Adrenal gland (tissue), 12 donors: ENCODE results near the gene ARG2. TPM values are rescaled to one million over a fixed set of nuclear protein-coding genes. Genes with fewer than 3 reads are reported as not detected.
"Not testable (repeated sequence)": the region's sequence is repeated elsewhere in the genome, so short reads cannot be mapped to it uniquely, and the experiment has no call there.

Experiments
- DNase-seq, 7 donors: peaks; one replicate each; pipeline ENCODE4 v3.0.0-alpha.2; 2019 to 2020
- H3K27ac ChIP-seq, 5 donors: fragments of 200-600 bp; sonication (generic) in 4 of 5; 1 replicate in 3 of 5; 2 replicates in 2 of 5; pipeline versions ENCODE4 v1.5.1 to v1.8.0; 2016 to 2020; ENCODE audit warnings: mild to moderate bottlenecking in 1 of 5
- H3K27me3 ChIP-seq: fragments of 200-600 bp; 2 replicates; pipeline ENCODE4 v1.8.0; 2021
- H3K36me3 ChIP-seq, 2 donors: fragments of 200-600 bp; replicated peaks in 1 of 2; 1 replicate in 1 of 2; 2 replicates in 1 of 2; pipeline versions ENCODE4 v1.5.1 to v1.8.0; 2018 to 2022
- H3K4me1 ChIP-seq, 2 donors: fragments of 200-600 bp; replicated peaks in 1 of 2; 1 replicate in 1 of 2; 2 replicates in 1 of 2; pipeline versions ENCODE4 v1.5.1 to v1.8.0; 2018 to 2021
- H3K4me3 ChIP-seq, 4 donors: fragments of 200-600 bp; sonication (generic) in 3 of 4; one replicate each; pipeline ENCODE4 v1.5.1; 2016 to 2018
- H3K9me3 ChIP-seq, 3 donors: fragments of 200-600 bp; sonication (generic) in 1 of 3; replicated peaks in 1 of 3; 1 replicate in 2 of 3; 2 replicates in 1 of 3; pipeline versions ENCODE4 v1.5.1 to v1.8.0; 2016 to 2021
- CTCF ChIP-seq, 6 experiments: fragments of 450-650 bp in 4 of 6; fragments of 200-600 bp in 2 of 6; sonication (generic) in 1 of 6; IDR thresholded peaks; 1 replicate in 5 of 6; 2 replicates in 1 of 6; pipeline versions ENCODE4 v1.5.1 to v1.8.0; 2016 to 2021; ENCODE audit warnings: antibody characterized with exemption in 6 of 6, mild to moderate bottlenecking in 2 of 6, moderate library complexity in 1 of 6
- POLR2A ChIP-seq, 2 donors: fragments of 450-650 bp; IDR thresholded peaks; one replicate each; pipeline ENCODE4 v1.6.1; 2017; ENCODE audit warnings: antibody characterized with exemption in 2 of 2, mild to moderate bottlenecking in 2 of 2, moderate library complexity in 1 of 2
- WGBS, 4 donors: extraction: QIAGEN DNeasy Blood & Tissue Kit in 2 of 4; methylation state at CpG; one replicate each; pipeline versions ENCODE4 v1.1.5 to v1.1.7; 2013 to 2017; 5-methylcytosine and 5-hydroxymethylcytosine counted together
- intact Hi-C, 2 donors: fragments of 100-400 bp; cut with DNase I; formaldehyde crosslinking; loops; one replicate each; pipeline versions ENCODE4 v1.14.1 to v1.15.0; 2022 to 2023
- polyA plus RNA-seq, 3 donors: library from polyadenylated mRNA; stranded (reverse); fragments of 200-250 nt in 2 of 3; fragments of 350-450 nt in 1 of 3; fragmentation: Illumina TruSeq in 1 of 3; extraction: RNeasy Lipid Tissue Mini Kit (QIAGEN cat#74804) in 1 of 3; gene quantifications; one replicate each; pipeline ENCODE4 v1.2.3, GENCODE V29; 2013 to 2014
- total RNA-seq, 9 donors: library from RNA; depleted of rRNA in 4 of 9; stranded (reverse); fragments of >200 nt in 4 of 9; fragments of 120-200 nt in 1 of 9; fragmentation: NEBNext Ultra II Directional in 1 of 9; extraction: Animal tissue kit (Norgen Biotek cat#: 25700) in 1 of 9; gene quantifications; one replicate each; pipeline versions ENCODE4 v1.1.0 to v1.2.4, GENCODE V29; 2013 to 2023
- donor health status: healthy with polysubstance abuse.
- donor health status: Bipolar disorder and iron deficiency.
- donor health status: DM: yes; HTN: yes; CAD: no.
- donor health status: DM: no; HTN: no; CAD: no.
- donor health status: DM: no; HTN: no; CAD: no.
- donor health status: DM: yes; HTN: yes; CAD: no.

ARG2 gene
- total and polyA plus RNA-seq, 12 donors = 2.5 to 45.4 (median 4.5) TPM

DNA sequence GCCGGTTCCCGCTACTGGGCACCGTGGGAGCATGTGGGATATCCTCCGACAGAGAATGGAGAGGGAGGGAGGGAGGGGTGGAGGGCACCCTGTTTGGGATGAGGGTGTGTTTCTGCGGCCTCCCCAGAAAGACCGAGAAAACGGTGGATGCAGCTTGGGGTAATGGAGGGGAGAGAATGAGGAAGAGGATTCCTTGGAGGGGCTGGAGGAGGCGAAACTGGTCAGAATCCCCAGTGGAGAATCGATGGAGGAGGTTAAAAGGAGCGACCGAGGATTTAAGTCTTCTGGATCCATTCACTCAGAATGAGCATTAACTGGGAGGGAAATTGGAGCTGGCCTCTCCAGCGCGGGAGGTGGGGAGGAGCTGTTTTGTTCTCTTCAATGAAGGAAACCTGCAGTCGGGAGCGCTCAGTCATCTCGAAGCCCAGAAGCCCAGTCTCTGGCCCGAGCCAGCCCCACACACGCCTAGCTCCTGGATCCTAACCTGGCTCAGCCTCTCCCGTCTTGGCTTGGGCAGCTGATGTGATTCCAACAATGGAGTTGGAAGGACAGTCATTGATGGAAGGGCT is 581 bp downstream of the ARG2 start:
- Histone ChIP-seq H3K27ac (peak overlapping the region in 4 of 5 donors; percentile 60 to 82 (median 72)), H3K4me1 (peaks cover 23 to 33% of the 10 kb centered on the region in 2 donors), H3K9me3 (no peaks in the 10 kb centered on the region), H3K36me3 (no peaks in the 10 kb centered on the region), H3K4me3 (peak overlapping the region in 3 of 4 donors; percentile 39 to 73 (median 66)), H3K27me3 (no peaks in the 10 kb centered on the region)
- WGBS, 4 donors = 3 to 10% (median 7%) methylated on average over 18 to 19 of the region's 19 CpGs
- TF ChIP-seq CTCF (IDR thresholded peaks at IDR 0.05) = no peak
- TF ChIP-seq POLR2A (IDR thresholded peaks at IDR 0.05) = no peak
- DNase-seq = peak in 6 of 7 donors; percentile 30 to 66 (median 42)
- intact Hi-C loops = no loop called here

DNA sequence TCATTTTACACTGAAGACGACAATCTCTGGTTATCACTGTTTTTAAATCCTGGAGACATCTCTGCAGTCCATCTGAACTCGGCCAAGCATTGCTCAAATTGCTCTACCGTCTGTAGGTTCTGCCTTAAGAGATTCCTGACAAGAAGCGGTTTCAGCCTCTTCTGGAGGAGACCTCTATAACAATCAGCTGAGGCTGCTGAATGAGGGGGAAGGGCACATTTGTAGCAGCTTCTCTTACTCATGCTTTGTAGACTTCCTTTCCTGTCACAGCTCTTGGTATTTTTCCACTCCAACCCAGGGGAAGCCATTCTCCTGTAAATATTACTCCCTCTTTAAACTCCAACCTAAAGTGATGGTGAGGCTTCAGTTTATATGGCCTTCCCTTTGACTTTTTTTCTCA is 3.0 kb downstream of the ARG2 start:
- no peaks in the 10 kb centered on the region for H3K9me3 ChIP-seq
- H3K27ac ChIP-seq = peak overlapping the region; percentile 39 to 83 (median 65)
- no peaks in the 10 kb centered on the region for H3K27me3 ChIP-seq
- H3K4me3 ChIP-seq = no peak overlapping the region
- peaks cover 23 to 33% of the 10 kb centered on the region in 2 donors for H3K4me1 ChIP-seq
- peak; percentile 51 to 79 (median 72) for DNase-seq
- WGBS, 4 donors = 32 to 43% (median 38%) methylated on average over 4 of the region's 4 CpGs
- intact Hi-C loops = no loop called here
- no peaks in the 10 kb centered on the region for H3K36me3 ChIP-seq
- TF ChIP-seq POLR2A (IDR thresholded peaks at IDR 0.05) = peak in 1 of 2 donors; percentile 27
- TF ChIP-seq CTCF (IDR thresholded peaks at IDR 0.05) = no peak

DNA sequence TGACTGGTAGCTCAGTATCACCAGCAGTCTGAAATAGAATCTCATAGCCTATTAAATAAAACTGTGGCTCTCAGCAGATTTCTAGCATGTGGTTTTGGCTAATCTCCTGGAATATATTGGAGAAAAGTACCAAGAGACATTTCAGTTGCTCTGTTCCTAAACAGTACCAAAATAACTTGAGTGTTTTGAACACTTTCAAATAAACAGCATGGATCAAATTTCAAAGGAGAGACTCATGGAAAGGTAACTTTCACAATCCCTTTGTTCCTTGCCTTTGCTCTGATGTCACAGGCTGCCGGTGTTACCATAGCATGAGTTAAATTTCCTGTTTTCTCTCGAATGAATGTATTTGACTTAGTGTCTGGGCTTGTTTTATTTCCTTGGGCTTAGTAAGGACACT is 3.4 kb downstream of the ARG2 start:
- peak in 1 of 7 donors; percentile 25 for DNase-seq
- no peaks in the 10 kb centered on the region for H3K9me3 ChIP-seq
- 17 to 40% (median 22%) methylated on average over 2 of the region's 2 CpGs for WGBS, 4 donors
- no peaks in the 10 kb centered on the region for H3K36me3 ChIP-seq
- peaks cover 23 to 33% of the 10 kb centered on the region in 2 donors for H3K4me1 ChIP-seq
- no peaks in the 10 kb centered on the region for H3K27me3 ChIP-seq
- H3K27ac ChIP-seq = peak overlapping the region; percentile 39 to 83 (median 65)
- H3K4me3 ChIP-seq = no peak overlapping the region
- intact Hi-C loops = no loop called here
- TF ChIP-seq CTCF (IDR thresholded peaks at IDR 0.05) (no peak), POLR2A (IDR thresholded peaks at IDR 0.05) (no peak)

- H3K27me3 ChIP-seq, intact Hi-C loops, H3K36me3 ChIP-seq, H3K4me3 ChIP-seq, H3K27ac ChIP-seq, H3K9me3 ChIP-seq, DNase-seq: not testable (repeated sequence)
- WGBS, 4 donors = 74 to 95% (median 80%) methylated on average over 1 of the region's 1 CpG
- peaks cover 10 to 18% of the 10 kb centered on the region in 2 donors for H3K4me1 ChIP-seq
Measured at GRCh38 chr14:67626131-67626530, 6.4 kb downstream of the ARG2 start.

- H3K4me3 ChIP-seq = no peak overlapping the region
- no peaks in the 10 kb centered on the region for H3K27me3 ChIP-seq
- no peak for DNase-seq
- peaks cover 8 to 12% of the 10 kb centered on the region in 2 donors for H3K4me1 ChIP-seq
- TF ChIP-seq POLR2A (IDR thresholded peaks at IDR 0.05) = no peak
- TF ChIP-seq CTCF (IDR thresholded peaks at IDR 0.05) = no peak
- H3K36me3 ChIP-seq = no peaks in the 10 kb centered on the region
- intact Hi-C loops = no loop called here
- H3K27ac ChIP-seq = no peak overlapping the region
- no peaks in the 10 kb centered on the region for H3K9me3 ChIP-seq
Measured at GRCh38 chr14:67627519-67627918, 7.8 kb downstream of the ARG2 start.
